H1 (cell line): ENCODE data around the gene ADGRG2. TPM values are rescaled to one million over a fixed set of nuclear protein-coding genes. Genes with fewer than 3 reads are reported as not detected.

Source experiments
- CTCF ChIA-PET: fragments of 300-600 bp; sonication (Branson Sonifier 250); formaldehyde crosslinking; loops from one replicate; lab custom pipeline; 2021; ENCODE audit not compliant: partially characterized antibody; lab: Charles Lee
- POLR2A ChIA-PET: fragments of 300-600 bp; sonication (Branson Sonifier 250); formaldehyde crosslinking; loops from one replicate; lab custom pipeline; 2021; ENCODE audit warnings: inconsistent platforms; ENCODE audit not compliant: partially characterized antibody; lab: Charles Lee
- DNase-seq, 2 experiments: peaks; one replicate each; pipeline versions ENCODE4 v3.0.0 to v3.0.0-alpha.2; 2010 to 2022; ENCODE audit warnings: low spot score in 2 of 2, low read depth in 1 of 2, mixed read lengths in 1 of 2
- FAIRE-seq: peaks from 2 replicates; lab custom pipeline; 2011; peaks lifted over from hg19 to GRCh38; lab: Jason Lieb, UNC
- H2AFZ ChIP-seq: 2 replicates; pipeline ENCODE4 v1.8.1; 2012; ENCODE audit warnings: low read length, inconsistent platforms
- H2AK5ac ChIP-seq: 2 replicates; pipeline ENCODE4 v1.6.1; 2013; ENCODE audit warnings: low read depth, low read length
- H2BK120ac ChIP-seq: replicated peaks from 2 replicates; pipeline ENCODE3; 2013; ENCODE audit warnings: low read depth, low read length, inconsistent platforms
- H2BK12ac ChIP-seq: 2 replicates; pipeline ENCODE4 v1.6.1; 2013; ENCODE audit warnings: low read depth, low read length
- H2BK15ac ChIP-seq: 2 replicates; pipeline ENCODE4 v1.6.1; 2013; ENCODE audit warnings: low read length
- H2BK20ac ChIP-seq: 2 replicates; pipeline ENCODE4 v1.6.1; 2013; ENCODE audit warnings: low read length
- H2BK5ac ChIP-seq: 2 replicates; pipeline ENCODE4 v1.6.1; 2013; ENCODE audit warnings: low read depth, low read length
- H3K14ac ChIP-seq: 2 replicates; pipeline ENCODE4 v1.6.1; 2013; ENCODE audit warnings: inconsistent platforms; ENCODE audit not compliant: insufficient read length
- H3K18ac ChIP-seq: 2 replicates; pipeline ENCODE4 v1.6.1; 2013; ENCODE audit warnings: low read length; ENCODE audit errors: extremely low read depth
- H3K23ac ChIP-seq: 2 replicates; pipeline ENCODE4 v1.6.1; 2013; ENCODE audit warnings: inconsistent platforms; ENCODE audit not compliant: insufficient read length
- H3K23me2 ChIP-seq: 2 replicates; pipeline ENCODE4 v1.6.1; 2013; ENCODE audit warnings: low read depth, low read length
- H3K27ac ChIP-seq: 2 replicates; pipeline ENCODE4 v1.6.1; 2011; ENCODE audit warnings: low read depth, low read length, inconsistent platforms
- H3K27me3 ChIP-seq, 4 experiments: replicated peaks in 1 of 4; 1 replicate in 1 of 4; 2 replicates in 3 of 4; pipeline versions ENCODE4 v1.6.1 to v1.8.1; 2011 to 2013; ENCODE audit warnings: low read length in 3 of 4, mild to moderate bottlenecking in 3 of 4, inconsistent platforms in 2 of 4, mixed read lengths in 2 of 4, moderate library complexity in 1 of 4; ENCODE audit not compliant: control insufficient read depth in 3 of 4, insufficient read depth in 3 of 4; ENCODE audit errors: extremely low read depth in 1 of 4
- H3K36me3 ChIP-seq, 4 experiments: 2 replicates each; pipeline versions ENCODE4 v1.6.1 to v1.8.1; 2011 to 2013; ENCODE audit warnings: mild to moderate bottlenecking in 4 of 4, low read length in 3 of 4, moderate library complexity in 2 of 4, control low read depth in 1 of 4, inconsistent platforms in 1 of 4; ENCODE audit not compliant: insufficient read depth in 4 of 4, control insufficient read depth in 2 of 4
- H3K4ac ChIP-seq: replicated peaks from 2 replicates; pipeline ENCODE3; 2013; ENCODE audit warnings: low read length, low read depth, mixed read lengths, inconsistent platforms; ENCODE audit not compliant: insufficient read length
- H3K4me1 ChIP-seq, 4 experiments: replicated peaks in 1 of 4; 1 replicate in 1 of 4; 2 replicates in 3 of 4; pipeline versions ENCODE4 v1.6.1 to v1.8.1; 2011 to 2013; ENCODE audit warnings: low read length in 3 of 4, inconsistent platforms in 2 of 4, mixed read lengths in 1 of 4; ENCODE audit not compliant: insufficient read depth in 4 of 4, control insufficient read depth in 3 of 4
- H3K4me2 ChIP-seq, 2 experiments: 2 replicates each; pipeline versions ENCODE4 v1.6.1 to v1.8.1; 2011 to 2013; ENCODE audit warnings: low read depth in 2 of 2, low read length in 2 of 2, control low read depth in 1 of 2, inconsistent platforms in 1 of 2, mild to moderate bottlenecking in 1 of 2; ENCODE audit not compliant: insufficient read depth in 1 of 2
- H3K4me3 ChIP-seq, 4 experiments: fragments of 200-600, 300-600 bp in 1 of 4; sonication (generic), shearing (Covaris generic), sonication (Bioruptor Twin) in 1 of 4; 2 replicates each; pipeline versions ENCODE4 v1.5.1 to v1.8.1; 2011 to 2016; ENCODE audit warnings: low read length in 4 of 4, low read depth in 3 of 4, control low read depth in 2 of 4, inconsistent platforms in 2 of 4, mild to moderate bottlenecking in 2 of 4, mixed read lengths in 1 of 4, moderate library complexity in 1 of 4; ENCODE audit not compliant: insufficient read depth in 2 of 4; ENCODE audit errors: extremely low read depth in 1 of 4
- H3K56ac ChIP-seq: replicated peaks from 2 replicates; pipeline ENCODE3; 2013; ENCODE audit warnings: low read depth, mild to moderate bottlenecking, mixed read lengths, low read length, inconsistent platforms; ENCODE audit not compliant: insufficient read length
- H3K79me1 ChIP-seq: 2 replicates; pipeline ENCODE4 v1.6.1; 2013; ENCODE audit warnings: low read depth, low read length, control low read depth
- H3K79me2 ChIP-seq, 2 experiments: 2 replicates each; pipeline versions ENCODE4 v1.6.1 to v1.8.1; 2012 to 2013; ENCODE audit warnings: low read length in 2 of 2, mild to moderate bottlenecking in 2 of 2, inconsistent platforms in 1 of 2; ENCODE audit not compliant: insufficient read depth in 2 of 2, control insufficient read depth in 1 of 2
- H3K9ac ChIP-seq, 4 experiments: replicated peaks in 1 of 4; 1 replicate in 1 of 4; 2 replicates in 3 of 4; pipeline versions ENCODE4 v1.6.1 to v1.8.1; 2011 to 2013; ENCODE audit warnings: low read depth in 3 of 4, low read length in 3 of 4, control low read depth in 2 of 4, mild to moderate bottlenecking in 2 of 4, moderate library complexity in 2 of 4, inconsistent platforms in 1 of 4; ENCODE audit errors: extremely low read depth in 1 of 4
- H3K9me3 ChIP-seq, 2 experiments: 2 replicates each; pipeline versions ENCODE4 v1.6.1 to v1.8.1; 2012 to 2013; ENCODE audit warnings: mild to moderate bottlenecking in 2 of 2, moderate library complexity in 2 of 2, control low read depth in 1 of 2, inconsistent platforms in 1 of 2, low read depth in 1 of 2, low read length in 1 of 2, mixed read lengths in 1 of 2; ENCODE audit not compliant: insufficient read depth in 2 of 2
- H4K20me1 ChIP-seq, 2 experiments: replicated peaks in 1 of 2; 2 replicates each; pipeline versions ENCODE3 to v1.8.1; 2011 to 2013; ENCODE audit warnings: inconsistent platforms in 2 of 2, low read length in 2 of 2, mild to moderate bottlenecking in 1 of 2; ENCODE audit not compliant: insufficient read depth in 2 of 2, control insufficient read depth in 1 of 2
- H4K5ac ChIP-seq: 2 replicates; pipeline ENCODE4 v1.6.1; 2013; ENCODE audit warnings: low read length, low read depth, mixed read lengths, inconsistent platforms; ENCODE audit not compliant: insufficient read length
- H4K8ac ChIP-seq: 2 replicates; pipeline ENCODE4 v1.8.0; 2013; ENCODE audit warnings: mild to moderate bottlenecking, moderate library complexity, low read length, inconsistent platforms; ENCODE audit not compliant: insufficient read depth; ENCODE audit errors: extremely low read depth
- H4K91ac ChIP-seq: replicated peaks from 2 replicates; pipeline ENCODE3; 2013; ENCODE audit warnings: low read length, mixed read lengths, inconsistent platforms; ENCODE audit not compliant: insufficient read length
- CHD1 ChIP-seq: IDR thresholded peaks from 2 replicates; pipeline ENCODE4 v1.6.1; 2012; ENCODE audit warnings: low read depth, low read length, improper control_type of control experiment
- CHD2 ChIP-seq: IDR thresholded peaks from 2 replicates; pipeline ENCODE4 v1.6.1; 2012; ENCODE audit warnings: low read length, improper control_type of control experiment
- FOSL1 ChIP-seq: IDR thresholded peaks from 2 replicates; pipeline ENCODE4 v1.6.1; 2011; ENCODE audit warnings: mild to moderate bottlenecking, low read depth, low read length, moderate library complexity; ENCODE audit not compliant: insufficient read depth
- PHF8 ChIP-seq: fragments of 200-600 bp; sonication (generic); conservative IDR thresholded peaks from 2 replicates; pipeline ENCODE4 v1.7.1; 2012; ENCODE audit warnings: low read depth, mild to moderate bottlenecking, inconsistent platforms, low read length, moderate library complexity
- POLR2AphosphoS5 ChIP-seq: IDR thresholded peaks from 2 replicates; pipeline ENCODE4 v1.6.1; 2011; ENCODE audit warnings: low read depth, low read length
- RBBP5 ChIP-seq: IDR thresholded peaks from 2 replicates; pipeline ENCODE4 v1.7.1; 2012; ENCODE audit warnings: low read depth, mild to moderate bottlenecking, inconsistent platforms, low read length, moderate library complexity, borderline replicate concordance
- SAP30 ChIP-seq: fragments of 300-600 bp; sonication (generic); IDR thresholded peaks from 2 replicates; pipeline ENCODE4 v1.7.1; 2012; ENCODE audit warnings: low read length, moderate library complexity, mild to moderate bottlenecking, inconsistent platforms; ENCODE audit not compliant: insufficient read depth, insufficient replicate concordance
- SP4 ChIP-seq: IDR thresholded peaks from 2 replicates; pipeline ENCODE4 v1.6.1; 2012; ENCODE audit warnings: low read length, inconsistent platforms
- TAF1 ChIP-seq: IDR thresholded peaks from 2 replicates; pipeline ENCODE4 v1.6.1; 2011; ENCODE audit warnings: mild to moderate bottlenecking, low read depth, low read length
- TAF7 ChIP-seq: optimal IDR thresholded peaks from 2 replicates; pipeline ENCODE3; 2011; ENCODE audit warnings: low read depth, mild to moderate bottlenecking, inconsistent platforms, low read length, moderate library complexity, borderline replicate concordance
- TBP ChIP-seq: IDR thresholded peaks from 2 replicates; pipeline ENCODE4 v1.6.1; 2011; ENCODE audit warnings: low read depth, low read length, improper control_type of control experiment
- WGBS, 2 experiments: shearing (Covaris generic) in 1 of 2; methylation state at CpG; one replicate each; pipeline versions ENCODE4 v1.1.6 to v1.1.7; 2013 to 2015; ENCODE audit warnings: low lambda C conversion rate in 2 of 2, mixed read lengths in 2 of 2, inconsistent platforms in 1 of 2, low coverage in 1 of 2, missing lambda C conversion rate in 1 of 2; ENCODE audit not compliant: insufficient replicate concordance in 2 of 2, insufficient coverage in 1 of 2, insufficient read length in 1 of 2; ENCODE audit errors: extremely low coverage in 1 of 2, missing lambda C conversion rate in 1 of 2; 5-methylcytosine and 5-hydroxymethylcytosine counted together
- polyA plus RNA-seq, 7 experiments: library from polyadenylated mRNA; depleted of rRNA in 3 of 7; stranded (reverse) in 5 of 7; unstranded in 2 of 7; fragments of >200 nt in 5 of 7; fragments of 200-250 nt in 2 of 7; gene quantifications; 1 replicate in 5 of 7; 2 replicates in 1 of 7; 4 replicates in 1 of 7; pipeline versions ENCODE4 v1.2.1 to v1.2.3, GENCODE V29; 2011 to 2013; ENCODE audit warnings: missing spikeins in 2 of 7, mixed read lengths in 2 of 7
- total RNA-seq: library from RNA; stranded (reverse); fragmentation: NEBNext Ultra II Directional; extraction: Animal tissue kit (Norgen Biotek cat#: 25700); gene quantifications from 2 replicates; pipeline ENCODE4 v1.2.1, GENCODE V29; 2021
- TF ChIP-seq, protein P1 (sequence below): IDR thresholded peaks from 2 replicates; pipeline ENCODE4 v1.6.1; 2012; ENCODE audit warnings: inconsistent platforms

ADGRG2 gene
- total and polyA plus RNA-seq, 2 of the 8 experiments (the other 6 are each of a cell fraction or from before 2014, with no cell fraction given) = 8.9 to 13.3 TPM

GRCh38 chrX:19085666-19086065, 36.6 kb downstream of the ADGRG2 start:
- Histone ChIP-seq H3K79me1 (no peaks in the 10 kb centered on the region), H3K9me3 (peaks cover 4 to 8% of the 10 kb centered on the region in 2 experiments; a peak in 2 of 4 replicates), H3K27me3 (no peaks in the 10 kb centered on the region), H3K18ac (no peak overlapping the region), H2BK15ac (no peak overlapping the region), H3K9ac (no peak overlapping the region), H3K27ac (no peak overlapping the region), H2BK120ac (no peak overlapping the region), H3K4ac (no peak overlapping the region), H3K23ac (no peak overlapping the region), H2AK5ac (no peak overlapping the region), H4K8ac (no peak overlapping the region), H3K36me3 (peaks cover 0 to 3% (median 0%) of the 10 kb centered on the region in 4 experiments; a peak in 1 of 8 replicates), H2BK20ac (no peak overlapping the region), H3K23me2 (no peaks in the 10 kb centered on the region), H4K20me1 (no peaks in the 10 kb centered on the region), H2BK12ac (no peak overlapping the region), H3K79me2 (no peaks in the 10 kb centered on the region), H3K4me1 (no peaks in the 10 kb centered on the region), H3K14ac (no peak overlapping the region), H3K56ac (no peak overlapping the region), H4K91ac (no peak overlapping the region), H2BK5ac (no peak overlapping the region), H4K5ac (no peak overlapping the region), H2AFZ (no peak overlapping the region), H3K4me2 (no peak overlapping the region), H3K4me3 (no peak overlapping the region)
- DNase-seq (no peak), FAIRE-seq (no peak)
- CTCF ChIA-PET = interaction anchor here (1.4 kb wide), 1 partner anchor 11 kb away, joined by 4 read pairs; no protein-coding TSS in a partner anchor
- POLR2A ChIA-PET = no interaction called here
- WGBS, 2 experiments = 100% methylated on average over 3 of the region's 3 CpGs; no CpG with 5 or more reads in 1 of the 2 experiments
- no peak for TF ChIP-seq TBP
- no peak for TF ChIP-seq PHF8
- no peak for TF ChIP-seq CHD1
- no peak for TF ChIP-seq TAF7
- TF ChIP-seq SAP30 = no peak
- TF ChIP-seq TAF1 = no peak
- TF ChIP-seq CHD2 = no peak
- TF ChIP-seq FOSL1 = no peak
- TF ChIP-seq SP4 = no peak
- no peak for TF ChIP-seq POLR2AphosphoS5
- no peak for TF ChIP-seq RBBP5
- TF ChIP-seq, protein P1, sequence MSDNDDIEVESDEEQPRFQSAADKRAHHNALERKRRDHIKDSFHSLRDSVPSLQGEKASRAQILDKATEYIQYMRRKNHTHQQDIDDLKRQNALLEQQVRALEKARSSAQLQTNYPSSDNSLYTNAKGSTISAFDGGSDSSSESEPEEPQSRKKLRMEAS = no peak
